GM18517 (cell line): ENCODE measurements around the gene KCNQ1OT1.

ENCODE experiments used
- ATAC-seq: cut with Tn5 transposase; IDR thresholded peaks from one replicate; pipeline ENCODE4 v1.9.1; 2021; ENCODE audit warnings: mild to moderate bottlenecking, moderate library complexity; ENCODE audit not compliant: unreplicated experiment

Gene KCNQ1OT1

GRCh38 chr11:2574043-2574552 lies 125.7 kb downstream of the KCNQ1OT1 start:
- no peak for ATAC-seq

DNA sequence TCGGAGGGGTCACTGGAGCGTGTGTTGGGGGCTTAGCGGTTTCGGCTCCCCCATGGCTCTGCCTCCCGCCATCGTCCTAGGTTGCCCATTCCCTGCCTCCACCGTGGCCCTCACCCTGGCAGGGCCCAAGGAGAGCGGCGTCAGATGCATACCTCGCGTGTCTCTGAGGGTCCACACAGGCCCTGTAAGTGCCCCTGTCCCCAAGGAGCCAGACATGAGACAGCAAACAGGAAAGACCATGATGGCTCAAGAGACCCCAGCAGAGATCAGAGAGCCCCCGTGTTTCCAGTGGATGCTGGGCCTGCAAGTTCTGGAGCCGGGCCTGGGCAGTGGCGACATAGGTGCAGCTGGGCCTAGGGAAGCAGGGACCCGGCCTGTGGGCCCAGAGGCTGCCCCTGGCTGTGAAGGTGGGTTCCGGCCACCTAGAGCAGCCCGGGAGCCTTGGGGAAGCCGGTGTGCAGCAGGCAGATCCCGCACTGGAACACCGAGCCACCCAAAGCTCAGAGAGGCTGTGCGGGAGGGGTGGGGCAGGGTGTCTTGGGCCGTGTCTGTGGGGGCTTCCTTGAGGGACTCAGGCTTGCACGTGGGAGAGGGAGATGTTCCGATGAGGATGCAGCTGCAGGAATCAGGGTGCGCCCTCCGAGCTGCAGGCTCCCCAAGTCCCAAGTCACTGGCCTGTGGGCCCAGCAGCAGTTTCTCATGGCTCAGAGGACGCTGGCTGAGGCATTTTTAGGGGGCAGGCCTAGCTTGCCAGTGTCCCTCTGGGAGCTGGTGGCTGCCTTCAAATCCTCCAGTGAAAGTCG lies 126.4 kb downstream of the KCNQ1OT1 start:
- ATAC-seq = no peak

- no peak for ATAC-seq
Observed at GRCh38 chr11:2572491-2573239, 127.1 kb downstream of the KCNQ1OT1 start.

DNA sequence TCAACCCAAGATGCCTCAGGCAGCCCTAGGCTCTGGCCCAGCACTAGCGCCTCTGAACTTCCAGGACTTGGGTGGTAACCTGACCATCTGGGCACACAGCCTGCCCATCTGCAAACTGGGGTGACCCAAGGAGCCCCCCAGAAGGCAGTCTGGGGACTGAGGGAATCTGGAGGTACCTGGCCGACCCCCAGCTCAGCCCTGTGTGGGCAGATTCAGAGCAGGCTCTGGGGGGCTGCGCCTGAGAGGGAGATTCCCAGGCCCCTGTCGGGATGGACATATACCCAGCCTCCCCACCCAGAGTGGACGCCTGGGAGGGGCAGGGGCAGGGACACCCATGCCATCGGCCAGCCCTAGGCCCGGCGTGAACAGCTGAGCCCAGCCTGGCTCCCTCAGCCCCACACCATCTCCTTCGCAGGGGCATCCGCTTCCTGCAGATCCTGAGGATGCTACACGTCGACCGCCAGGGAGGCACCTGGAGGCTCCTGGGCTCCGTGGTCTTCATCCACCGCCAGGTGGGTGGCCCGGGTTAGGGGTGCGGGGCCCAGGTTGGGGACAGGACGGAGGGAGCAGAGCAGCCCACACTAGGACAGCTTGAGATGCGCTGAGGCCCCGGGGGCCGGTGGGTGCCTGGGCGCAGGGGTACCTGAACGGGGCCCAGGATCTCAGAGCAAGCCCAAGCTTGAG lies 128.1 kb downstream of the KCNQ1OT1 start:
- ATAC-seq = no peak

DNA sequence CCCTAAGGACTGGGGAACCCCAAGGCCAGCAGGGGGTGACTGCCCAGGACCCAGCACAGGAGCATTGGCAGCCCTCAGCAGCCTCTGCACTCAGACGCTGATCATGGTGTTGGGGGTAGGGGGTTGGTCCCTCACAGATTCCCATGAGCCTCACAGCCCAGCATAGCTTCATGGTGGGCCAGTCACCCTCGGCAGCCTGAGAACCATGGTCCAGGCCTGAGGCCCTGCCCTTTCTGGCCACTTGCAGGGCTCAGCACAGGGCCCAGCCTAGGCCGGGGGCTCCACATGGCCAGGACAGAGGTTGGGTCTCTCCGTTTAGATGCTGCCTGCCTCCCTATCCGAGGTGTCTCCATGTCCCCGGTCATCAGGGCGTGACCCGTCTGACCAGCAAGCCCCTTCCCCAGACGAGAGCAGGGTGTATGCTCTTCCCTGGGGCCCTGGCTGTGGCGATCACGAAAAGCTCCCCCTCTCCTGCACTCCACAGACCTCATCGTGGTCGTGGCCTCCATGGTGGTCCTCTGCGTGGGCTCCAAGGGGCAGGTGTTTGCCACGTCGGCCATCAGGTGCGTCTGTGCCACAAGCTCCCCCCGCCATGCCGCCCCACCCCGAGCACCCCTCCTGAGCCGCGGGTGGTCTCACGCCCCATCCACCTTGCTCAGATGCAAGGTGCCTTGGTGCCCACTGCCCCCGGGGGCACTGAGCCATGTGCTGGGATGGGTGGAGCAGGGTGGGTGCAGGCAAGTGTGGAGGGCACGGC lies 128.8 kb downstream of the KCNQ1OT1 start:
- no peak for ATAC-seq

GRCh38 chr11:2570211-2570811 lies 129.5 kb downstream of the KCNQ1OT1 start:
- no peak for ATAC-seq

DNA sequence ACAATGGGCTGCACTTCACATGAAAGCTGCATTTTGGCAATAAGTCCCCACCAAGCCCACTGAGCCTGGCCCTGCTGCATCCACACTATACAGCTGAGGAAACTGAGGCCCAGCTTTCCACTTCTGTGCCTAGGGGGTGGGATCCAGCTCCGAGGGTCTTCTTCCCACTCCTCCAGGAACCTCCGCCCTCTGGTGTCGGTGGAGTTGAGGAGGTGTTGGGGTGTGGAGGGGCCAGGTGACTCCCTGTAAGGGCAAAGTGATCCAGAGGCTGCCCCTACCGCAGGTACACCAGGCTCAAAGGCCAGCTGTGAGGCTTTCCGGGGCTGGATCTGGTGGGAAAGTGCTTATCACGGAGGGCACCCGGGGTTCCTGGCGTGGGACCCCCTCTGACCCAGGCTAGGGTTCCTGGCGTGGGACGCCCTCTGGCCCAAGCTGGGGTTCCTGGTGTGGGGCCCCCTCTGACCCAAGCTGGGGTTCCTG lies 130.0 kb downstream of the KCNQ1OT1 start:
- no peak for ATAC-seq

DNA sequence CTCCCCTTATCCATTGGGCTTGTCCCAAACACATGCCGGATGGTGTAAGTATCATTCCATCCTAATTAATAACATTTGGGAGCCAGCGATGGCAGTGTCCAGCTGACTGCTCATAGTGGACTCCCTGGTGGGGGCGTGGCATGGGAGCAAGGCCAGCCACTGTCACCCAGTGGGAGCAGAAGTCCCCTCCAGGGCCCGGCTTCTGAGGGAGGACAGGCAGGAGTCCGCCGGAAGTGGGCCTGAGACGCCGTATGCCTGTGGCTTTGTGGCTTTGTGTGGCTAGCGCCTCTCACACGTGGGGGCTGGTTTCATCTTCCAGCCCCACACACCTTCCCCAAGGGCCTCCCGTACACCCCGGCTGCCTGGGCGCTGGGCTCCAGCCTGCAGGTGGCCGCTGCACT lies 130.5 kb downstream of the KCNQ1OT1 start:
- no peak for ATAC-seq

DNA sequence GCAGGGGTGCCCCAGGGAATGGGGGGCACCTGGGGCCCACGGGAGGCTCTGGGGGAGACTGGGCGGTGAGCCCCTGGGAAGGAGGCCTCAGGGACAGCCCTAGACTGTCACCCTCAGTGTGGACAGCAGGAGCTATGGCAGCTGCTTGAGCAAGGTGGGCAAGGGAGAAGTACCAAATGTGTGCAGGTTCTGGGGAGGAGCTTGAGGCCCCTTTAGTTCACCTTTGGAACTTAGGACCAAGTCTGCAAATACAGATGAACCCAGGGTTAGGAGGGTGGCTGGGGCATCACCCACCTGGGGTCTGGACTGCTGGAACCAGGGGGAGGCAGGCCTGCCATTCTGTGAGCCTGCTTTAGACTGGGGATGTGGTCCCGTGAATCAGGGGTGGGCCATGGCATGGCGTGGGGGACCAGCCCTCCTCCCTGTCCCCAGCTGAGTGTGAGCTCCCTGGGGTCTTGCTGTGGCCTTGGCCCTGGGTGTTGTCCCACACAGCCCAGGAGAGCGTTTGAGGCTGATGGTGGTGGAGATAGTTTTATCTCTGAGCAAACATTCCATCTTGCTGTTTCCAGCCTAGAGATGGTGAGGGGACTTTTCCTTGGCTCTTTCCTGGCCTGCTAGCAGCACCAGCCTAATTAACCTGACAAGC lies 132.6 kb downstream of the KCNQ1OT1 start:
- ATAC-seq = no peak

- no peak for ATAC-seq
Observed at GRCh38 chr11:2566223-2567025, 133.4 kb downstream of the KCNQ1OT1 start.

GRCh38 chr11:2565447-2566222 lies 134.2 kb downstream of the KCNQ1OT1 start:
- no peak for ATAC-seq

GRCh38 chr11:2564588-2565425 lies 135.0 kb downstream of the KCNQ1OT1 start:
- ATAC-seq = no peak

GRCh38 chr11:2564008-2564530 lies 135.7 kb downstream of the KCNQ1OT1 start:
- ATAC-seq = no peak

- no peak for ATAC-seq
Observed at GRCh38 chr11:2563213-2564007, 136.4 kb downstream of the KCNQ1OT1 start.

DNA sequence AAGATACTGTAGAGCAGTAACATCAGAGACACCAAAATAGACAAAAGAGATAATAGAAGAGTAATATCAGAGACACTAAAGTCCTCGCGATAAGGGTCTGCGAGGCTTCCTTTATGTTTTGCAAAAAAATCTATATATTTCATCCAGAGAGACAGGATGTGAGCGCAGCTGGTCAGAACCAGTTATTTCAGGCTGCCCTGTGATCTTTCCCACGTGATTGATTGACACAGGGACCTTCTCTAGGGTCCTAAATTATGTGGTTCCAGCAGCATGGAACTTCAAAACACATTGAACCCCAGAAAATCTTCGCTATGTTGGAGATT lies 136.9 kb downstream of the KCNQ1OT1 start:
- no peak for ATAC-seq
